Measurements from ENCODE around the gene EHD2. TPM values are rescaled to one million over a fixed set of nuclear protein-coding genes. Genes with fewer than 3 reads are reported as not detected.
A peak's percentile ranks its signal among the peaks of the same experiment; 100 is the strongest.

EHD2 gene
- total RNA-seq, 1 experiment from 2014 or later = 0.11 TPM

DNA sequence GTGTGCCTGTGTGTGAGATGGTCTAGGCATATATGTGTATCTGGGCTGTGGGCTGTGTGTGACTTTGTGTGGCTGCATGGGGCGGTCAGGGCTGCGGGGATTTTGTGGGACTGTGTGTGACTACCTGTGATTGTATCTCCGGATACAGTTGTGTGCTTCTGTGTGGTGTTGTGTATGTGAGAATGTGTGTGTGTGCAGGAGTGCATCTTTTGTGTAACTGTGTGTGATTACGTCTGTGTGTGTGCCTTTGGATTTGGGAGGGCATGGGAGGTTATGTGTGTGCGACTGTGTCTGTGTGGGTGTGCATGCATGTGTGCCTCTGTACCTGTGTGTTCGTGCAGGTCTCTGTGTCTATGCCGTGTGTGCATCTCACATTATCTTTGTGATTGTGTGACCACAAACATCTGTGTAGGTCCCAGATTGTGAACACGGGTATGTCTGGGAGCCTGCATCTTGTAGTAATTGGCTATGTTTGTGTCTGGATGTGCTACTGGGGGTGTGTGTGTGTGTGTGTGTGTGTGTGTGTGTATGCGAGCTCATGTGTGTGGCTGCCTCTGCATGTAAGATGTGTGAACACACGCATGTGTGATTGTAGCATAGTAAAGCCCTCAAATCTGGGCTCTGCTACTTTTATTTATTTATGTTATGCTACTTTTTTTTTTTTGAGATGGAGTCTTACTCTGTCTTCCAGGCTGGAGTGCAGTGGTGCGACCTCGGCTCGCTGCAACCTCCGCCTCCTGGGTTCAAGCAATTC is 7.6 kb downstream of the EHD2 start:
- ChIA-PET POLR2A (ENCODE audit: unreplicated experiment) (no interaction called here), CTCF (no interaction called here)
- no peak overlapping the region for H3K27ac ChIP-seq (ENCODE audit: low read length)
- no peaks in the 10 kb centered on the region for H3K36me3 ChIP-seq (ENCODE audit: low read depth, low read length)
- no peak overlapping the region for H3K4me2 ChIP-seq (ENCODE audit: low read length)
- H3K9me3 ChIP-seq (ENCODE audit: low read length) = no peaks in the 10 kb centered on the region
- intact Hi-C loops (cut with micrococcal nuclease) = no loop called here
- TF ChIP-seq, protein P1, sequence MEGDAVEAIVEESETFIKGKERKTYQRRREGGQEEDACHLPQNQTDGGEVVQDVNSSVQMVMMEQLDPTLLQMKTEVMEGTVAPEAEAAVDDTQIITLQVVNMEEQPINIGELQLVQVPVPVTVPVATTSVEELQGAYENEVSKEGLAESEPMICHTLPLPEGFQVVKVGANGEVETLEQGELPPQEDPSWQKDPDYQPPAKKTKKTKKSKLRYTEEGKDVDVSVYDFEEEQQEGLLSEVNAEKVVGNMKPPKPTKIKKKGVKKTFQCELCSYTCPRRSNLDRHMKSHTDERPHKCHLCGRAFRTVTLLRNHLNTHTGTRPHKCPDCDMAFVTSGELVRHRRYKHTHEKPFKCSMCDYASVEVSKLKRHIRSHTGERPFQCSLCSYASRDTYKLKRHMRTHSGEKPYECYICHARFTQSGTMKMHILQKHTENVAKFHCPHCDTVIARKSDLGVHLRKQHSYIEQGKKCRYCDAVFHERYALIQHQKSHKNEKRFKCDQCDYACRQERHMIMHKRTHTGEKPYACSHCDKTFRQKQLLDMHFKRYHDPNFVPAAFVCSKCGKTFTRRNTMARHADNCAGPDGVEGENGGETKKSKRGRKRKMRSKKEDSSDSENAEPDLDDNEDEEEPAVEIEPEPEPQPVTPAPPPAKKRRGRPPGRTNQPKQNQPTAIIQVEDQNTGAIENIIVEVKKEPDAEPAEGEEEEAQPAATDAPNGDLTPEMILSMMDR (conservative IDR thresholded peaks at IDR 0.05; ENCODE audit: low read depth, low read length) = no peak
- no peak for TF ChIP-seq EZH2phosphoT487 (IDR thresholded peaks at IDR 0.05; ENCODE audit: borderline replicate concordance, low read length)
- no peak for TF ChIP-seq EZH2 (IDR thresholded peaks at IDR 0.05; ENCODE audit: low read length, unreplicated experiment)
- DNase-seq (no peak), ATAC-seq (no peak)
- H3K4me1 ChIP-seq (ENCODE audit: insufficient read depth, low read length) = peaks cover 10% of the 10 kb centered on the region
- no peaks in the 10 kb centered on the region for H3F3A ChIP-seq (ENCODE audit: low read length, unreplicated experiment)
- no peaks in the 10 kb centered on the region for H3K27me3 ChIP-seq (ENCODE audit: low read length)
- H2AFZ ChIP-seq (ENCODE audit: low read length) = no peak overlapping the region
- no peaks in the 10 kb centered on the region for H3K9me2 ChIP-seq (replicated peaks; ENCODE audit: low read length)
- no peak overlapping the region for H3K4me3 ChIP-seq (ENCODE audit: low read length)
- no peak overlapping the region for H3K9ac ChIP-seq (ENCODE audit: low read length)
- BruUV-seq (replicated peaks) = no TSS peak
- H4K20me1 ChIP-seq (ENCODE audit: low read length) = no peaks in the 10 kb centered on the region
- H3K79me2 ChIP-seq (ENCODE audit: low read length) = no peaks in the 10 kb centered on the region

DNA sequence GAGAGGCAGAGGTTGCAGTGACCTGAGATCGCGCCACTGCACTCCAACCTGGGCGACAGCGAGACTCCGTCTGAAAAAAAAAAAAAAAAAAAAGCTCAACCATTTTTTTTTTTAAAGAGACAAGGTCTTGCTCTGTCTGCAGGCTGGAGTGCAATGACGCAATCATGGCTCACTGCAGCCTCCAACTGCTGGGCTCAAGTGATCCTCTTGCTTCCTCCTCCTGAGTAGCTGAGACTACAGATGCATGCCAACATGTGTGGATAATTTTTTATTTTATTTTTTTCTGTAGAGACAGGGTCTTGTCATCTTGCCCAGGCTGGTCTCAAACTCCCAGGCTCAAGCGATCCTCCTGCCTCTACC is 10.3 kb downstream of the EHD2 start:
- Histone ChIP-seq H3K79me2 (ENCODE audit: low read length) (no peaks in the 10 kb centered on the region), H3K27me3 (ENCODE audit: low read length) (no peaks in the 10 kb centered on the region), H2AFZ (ENCODE audit: low read length) (peak overlapping the region; percentile 81; the same call in 1 of the 2 replicates), H3K27ac (ENCODE audit: low read length) (peak overlapping the region; percentile 54), H4K20me1 (ENCODE audit: low read length) (no peaks in the 10 kb centered on the region), H3K4me2 (ENCODE audit: low read length) (peak overlapping the region; percentile 77), H3K9me2 (replicated peaks; ENCODE audit: low read length) (no peaks in the 10 kb centered on the region), H3F3A (ENCODE audit: low read length, unreplicated experiment) (no peaks in the 10 kb centered on the region), H3K4me3 (ENCODE audit: low read length) (peak overlapping the region; percentile 53), H3K9ac (ENCODE audit: low read length) (peak overlapping the region; percentile 56), H3K4me1 (ENCODE audit: insufficient read depth, low read length) (peaks cover 16% of the 10 kb centered on the region), H3K36me3 (ENCODE audit: low read depth, low read length) (no peaks in the 10 kb centered on the region), H3K9me3 (ENCODE audit: low read length) (no peaks in the 10 kb centered on the region)
- DNase-seq = peak; percentile 64
- intact Hi-C loops (cut with micrococcal nuclease) = no loop called here
- peak; percentile 72 for ATAC-seq
- POLR2A ChIA-PET (ENCODE audit: unreplicated experiment) = interaction anchor here (0.6 kb wide), 2 partner anchors 183 to 511 kb away, joined by 7 to 9 read pairs; no protein-coding TSS in a partner anchor
- TF ChIP-seq, protein P1 (conservative IDR thresholded peaks at IDR 0.05; ENCODE audit: low read depth, low read length) = no peak
- TF ChIP-seq EZH2 (IDR thresholded peaks at IDR 0.05; ENCODE audit: low read length, unreplicated experiment) = no peak
- no peak for TF ChIP-seq EZH2phosphoT487 (IDR thresholded peaks at IDR 0.05; ENCODE audit: borderline replicate concordance, low read length)
- CTCF ChIA-PET = interaction anchor here (0.6 kb wide), 2 partner anchors 17 to 19 kb away, joined by 3 to 4 read pairs; no protein-coding TSS in a partner anchor
- BruUV-seq (replicated peaks) = no TSS peak

DNA sequence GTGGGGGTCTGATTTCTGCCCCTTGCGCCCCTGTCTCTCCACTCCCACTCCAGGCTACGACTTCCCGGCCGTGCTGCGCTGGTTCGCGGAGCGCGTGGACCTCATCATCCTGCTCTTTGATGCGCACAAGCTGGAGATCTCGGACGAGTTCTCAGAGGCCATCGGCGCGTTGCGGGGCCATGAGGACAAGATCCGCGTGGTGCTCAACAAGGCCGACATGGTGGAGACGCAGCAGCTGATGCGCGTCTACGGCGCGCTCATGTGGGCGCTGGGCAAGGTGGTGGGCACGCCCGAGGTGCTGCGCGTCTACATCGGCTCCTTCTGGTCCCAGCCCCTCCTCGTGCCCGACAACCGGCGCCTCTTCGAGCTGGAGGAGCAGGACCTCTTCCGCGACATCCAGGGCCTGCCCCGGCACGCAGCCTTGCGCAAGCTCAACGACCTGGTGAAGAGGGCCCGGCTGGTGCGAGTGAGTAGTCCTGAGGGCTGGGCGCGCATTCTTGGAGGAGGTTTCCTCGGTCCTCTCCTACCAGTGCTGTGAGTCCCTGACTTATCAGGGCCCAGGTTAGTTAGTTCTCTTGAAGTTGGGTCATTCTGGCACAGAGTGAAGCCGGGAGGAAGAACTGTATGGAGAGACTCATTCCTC is 12.7 kb downstream of the EHD2 start:
- Histone ChIP-seq H3K9ac (ENCODE audit: low read length) (no peak overlapping the region), H3F3A (ENCODE audit: low read length, unreplicated experiment) (peaks cover 13% of the 10 kb centered on the region), H3K9me2 (replicated peaks; ENCODE audit: low read length) (no peaks in the 10 kb centered on the region), H3K4me1 (ENCODE audit: insufficient read depth, low read length) (peaks cover 26% of the 10 kb centered on the region), H3K27ac (ENCODE audit: low read length) (no peak overlapping the region), H3K9me3 (ENCODE audit: low read length) (no peaks in the 10 kb centered on the region), H3K27me3 (ENCODE audit: low read length) (no peaks in the 10 kb centered on the region), H3K79me2 (ENCODE audit: low read length) (no peaks in the 10 kb centered on the region), H4K20me1 (ENCODE audit: low read length) (no peaks in the 10 kb centered on the region), H3K4me2 (ENCODE audit: low read length) (no peak overlapping the region), H2AFZ (ENCODE audit: low read length) (no peak overlapping the region), H3K36me3 (ENCODE audit: low read depth, low read length) (no peaks in the 10 kb centered on the region), H3K4me3 (ENCODE audit: low read length) (no peak overlapping the region)
- intact Hi-C loops (cut with micrococcal nuclease) = no loop called here
- TF ChIP-seq EZH2phosphoT487 (IDR thresholded peaks at IDR 0.05; ENCODE audit: borderline replicate concordance, low read length) (no peak), EZH2 (IDR thresholded peaks at IDR 0.05; ENCODE audit: low read length, unreplicated experiment) (no peak)
- TF ChIP-seq, protein P1 (conservative IDR thresholded peaks at IDR 0.05; ENCODE audit: low read depth, low read length) = no peak
- ChIA-PET POLR2A (ENCODE audit: unreplicated experiment) (no interaction called here), CTCF (no interaction called here)
- BruUV-seq (replicated peaks) = no TSS peak
- DNase-seq (no peak), ATAC-seq (no peak)
